Measurements from ENCODE around the gene TIMP2. TPM values are rescaled to one million over a fixed set of nuclear protein-coding genes. Genes with fewer than 3 reads are reported as not detected.
A peak's percentile ranks its signal among the peaks of the same experiment; 100 is the strongest.

TIMP2 gene
- total RNA-seq, 1 experiment from 2014 or later: 62.4 TPM

DNA sequence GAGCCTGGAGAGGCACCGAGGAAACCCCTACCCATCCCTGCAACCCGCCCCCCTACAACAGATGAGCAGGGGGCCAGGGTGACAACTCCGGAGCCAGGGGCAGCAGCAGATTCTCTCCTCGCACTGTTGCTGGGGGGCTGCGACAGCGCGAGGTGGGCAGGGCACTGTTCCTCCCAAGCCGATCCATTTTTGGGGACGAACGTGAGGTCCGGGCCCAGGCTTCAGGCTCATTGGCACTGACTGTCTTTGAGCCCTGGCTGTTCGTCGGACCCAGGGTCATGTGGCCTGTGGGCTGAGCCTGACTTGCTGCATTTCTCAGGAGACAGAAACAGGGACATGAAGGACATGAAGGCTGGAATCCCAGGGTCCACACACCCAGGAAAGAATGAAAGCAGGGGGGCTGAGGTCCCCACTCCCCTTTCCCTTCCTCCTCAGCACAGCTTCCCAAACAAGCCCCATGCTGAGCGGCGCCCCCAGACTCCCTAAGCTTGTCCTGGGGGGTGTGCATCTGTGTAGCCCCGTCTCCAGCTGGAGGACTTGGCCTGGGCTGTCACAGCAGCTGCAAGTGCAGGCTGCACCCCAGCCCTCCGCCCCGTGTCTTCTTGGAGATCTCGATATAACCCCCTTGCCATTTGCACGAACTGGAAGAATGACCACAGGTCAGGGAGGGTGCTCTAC, 40.9 kb downstream of the TIMP2 start:
- H3K4me1 ChIP-seq (ENCODE audit: control insufficient read depth, insufficient read depth, low read length): peaks cover 20% of the 10 kb centered on the region
- TF ChIP-seq, protein P1, sequence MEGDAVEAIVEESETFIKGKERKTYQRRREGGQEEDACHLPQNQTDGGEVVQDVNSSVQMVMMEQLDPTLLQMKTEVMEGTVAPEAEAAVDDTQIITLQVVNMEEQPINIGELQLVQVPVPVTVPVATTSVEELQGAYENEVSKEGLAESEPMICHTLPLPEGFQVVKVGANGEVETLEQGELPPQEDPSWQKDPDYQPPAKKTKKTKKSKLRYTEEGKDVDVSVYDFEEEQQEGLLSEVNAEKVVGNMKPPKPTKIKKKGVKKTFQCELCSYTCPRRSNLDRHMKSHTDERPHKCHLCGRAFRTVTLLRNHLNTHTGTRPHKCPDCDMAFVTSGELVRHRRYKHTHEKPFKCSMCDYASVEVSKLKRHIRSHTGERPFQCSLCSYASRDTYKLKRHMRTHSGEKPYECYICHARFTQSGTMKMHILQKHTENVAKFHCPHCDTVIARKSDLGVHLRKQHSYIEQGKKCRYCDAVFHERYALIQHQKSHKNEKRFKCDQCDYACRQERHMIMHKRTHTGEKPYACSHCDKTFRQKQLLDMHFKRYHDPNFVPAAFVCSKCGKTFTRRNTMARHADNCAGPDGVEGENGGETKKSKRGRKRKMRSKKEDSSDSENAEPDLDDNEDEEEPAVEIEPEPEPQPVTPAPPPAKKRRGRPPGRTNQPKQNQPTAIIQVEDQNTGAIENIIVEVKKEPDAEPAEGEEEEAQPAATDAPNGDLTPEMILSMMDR (IDR thresholded peaks at IDR 0.05): no peak
- ATAC-seq: peak; percentile 43; the same call in 1 of the 2 replicates
- no peaks in the 10 kb centered on the region for H3K36me3 ChIP-seq (ENCODE audit: control insufficient read depth, insufficient read depth, low read length)
- in situ Hi-C loops (cut with HindIII; ENCODE audit: low pct_unique_long_range_greater_than_20kb, low sequenced_read_pairs): no loop called here
- DNase-seq (ENCODE audit: low read depth, low spot score): no peak
- H3K9me3 ChIP-seq (ENCODE audit: control insufficient read depth, insufficient read depth, low read depth, low read length): no peaks in the 10 kb centered on the region
- intact Hi-C loops (cut with micrococcal nuclease; ENCODE audit: unreplicated experiment): no loop called here
- POLR2A ChIA-PET: no interaction called here
- peak overlapping the region; percentile 80; the same call in 1 of the 2 replicates for H3K27ac ChIP-seq (ENCODE audit: low read length)
- no peaks in the 10 kb centered on the region for H3K27me3 ChIP-seq (ENCODE audit: control insufficient read depth, insufficient read depth, low read length)
- H3K4me3 ChIP-seq (ENCODE audit: low read depth in 2 of 2, low read length in 2 of 2): peak overlapping the region in 1 of 2 experiments; percentile 35; a peak in 2 of 4 replicates
- CTCF ChIA-PET: interaction anchor here (0.8 kb wide), 1 partner anchor 18 kb away, joined by 5 read pairs; no protein-coding TSS in a partner anchor
- no TSS peak for BruUV-seq (replicated peaks)

DNA sequence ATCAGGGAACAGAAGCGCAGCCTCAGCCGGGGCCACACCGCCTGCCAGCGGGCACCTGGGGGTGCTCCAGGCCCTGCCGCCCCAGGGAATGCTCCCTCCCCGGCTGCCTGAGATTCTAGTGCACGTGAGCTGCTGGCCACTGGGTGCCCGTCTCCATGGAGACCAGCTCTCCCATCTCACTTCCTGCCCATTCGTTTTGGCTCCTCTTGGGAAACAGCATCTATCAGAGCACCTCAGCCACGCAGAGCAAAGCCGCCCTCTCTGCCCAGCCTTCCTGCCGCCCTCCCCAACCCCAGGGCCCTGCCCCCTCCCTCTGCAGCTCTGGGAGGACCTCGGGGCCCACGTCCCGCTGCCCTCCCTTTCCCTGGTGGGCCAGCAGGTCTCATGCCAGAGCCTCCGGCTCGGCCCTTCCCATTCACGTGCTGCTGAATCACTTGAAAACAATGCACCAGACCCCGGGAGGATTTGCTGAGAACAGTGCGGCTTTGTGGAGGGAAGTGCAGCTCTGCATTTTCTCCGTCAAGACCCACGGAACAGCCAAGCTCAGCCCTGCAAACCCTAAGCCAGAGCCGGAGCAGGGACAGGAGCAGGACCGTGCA, 41.6 kb downstream of the TIMP2 start:
- TF ChIP-seq POLR2AphosphoS5 (IDR thresholded peaks at IDR 0.05; ENCODE audit: low read depth, low read length) (no peak), SIN3A (IDR thresholded peaks at IDR 0.05; ENCODE audit: borderline replicate concordance, insufficient read depth, low read depth, low read length) (no peak), TCF7L2 (IDR thresholded peaks at IDR 0.05; ENCODE audit: low read depth, low read length) (no peak)
- TF ChIP-seq, protein P1 (IDR thresholded peaks at IDR 0.05): no peak
- TF ChIP-seq, protein P2, sequence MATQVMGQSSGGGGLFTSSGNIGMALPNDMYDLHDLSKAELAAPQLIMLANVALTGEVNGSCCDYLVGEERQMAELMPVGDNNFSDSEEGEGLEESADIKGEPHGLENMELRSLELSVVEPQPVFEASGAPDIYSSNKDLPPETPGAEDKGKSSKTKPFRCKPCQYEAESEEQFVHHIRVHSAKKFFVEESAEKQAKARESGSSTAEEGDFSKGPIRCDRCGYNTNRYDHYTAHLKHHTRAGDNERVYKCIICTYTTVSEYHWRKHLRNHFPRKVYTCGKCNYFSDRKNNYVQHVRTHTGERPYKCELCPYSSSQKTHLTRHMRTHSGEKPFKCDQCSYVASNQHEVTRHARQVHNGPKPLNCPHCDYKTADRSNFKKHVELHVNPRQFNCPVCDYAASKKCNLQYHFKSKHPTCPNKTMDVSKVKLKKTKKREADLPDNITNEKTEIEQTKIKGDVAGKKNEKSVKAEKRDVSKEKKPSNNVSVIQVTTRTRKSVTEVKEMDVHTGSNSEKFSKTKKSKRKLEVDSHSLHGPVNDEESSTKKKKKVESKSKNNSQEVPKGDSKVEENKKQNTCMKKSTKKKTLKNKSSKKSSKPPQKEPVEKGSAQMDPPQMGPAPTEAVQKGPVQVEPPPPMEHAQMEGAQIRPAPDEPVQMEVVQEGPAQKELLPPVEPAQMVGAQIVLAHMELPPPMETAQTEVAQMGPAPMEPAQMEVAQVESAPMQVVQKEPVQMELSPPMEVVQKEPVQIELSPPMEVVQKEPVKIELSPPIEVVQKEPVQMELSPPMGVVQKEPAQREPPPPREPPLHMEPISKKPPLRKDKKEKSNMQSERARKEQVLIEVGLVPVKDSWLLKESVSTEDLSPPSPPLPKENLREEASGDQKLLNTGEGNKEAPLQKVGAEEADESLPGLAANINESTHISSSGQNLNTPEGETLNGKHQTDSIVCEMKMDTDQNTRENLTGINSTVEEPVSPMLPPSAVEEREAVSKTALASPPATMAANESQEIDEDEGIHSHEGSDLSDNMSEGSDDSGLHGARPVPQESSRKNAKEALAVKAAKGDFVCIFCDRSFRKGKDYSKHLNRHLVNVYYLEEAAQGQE (IDR thresholded peaks at IDR 0.05; ENCODE audit: insufficient read depth in 1 of 2, low read depth in 2 of 2, low read length in 1 of 2): no peak
- no peaks in the 10 kb centered on the region for H3K36me3 ChIP-seq (ENCODE audit: control insufficient read depth, insufficient read depth, low read length)
- intact Hi-C loops (cut with micrococcal nuclease; ENCODE audit: unreplicated experiment): no loop called here
- peak; percentile 72 for ATAC-seq
- POLR2A ChIA-PET: no interaction called here
- H3K4me3 ChIP-seq (ENCODE audit: low read depth in 2 of 2, low read length in 2 of 2): peak overlapping the region in 1 of 2 experiments; percentile 35; a peak in 2 of 4 replicates
- no peaks in the 10 kb centered on the region for H3K9me3 ChIP-seq (ENCODE audit: control insufficient read depth, insufficient read depth, low read depth, low read length)
- CTCF ChIA-PET: interaction anchor here (0.8 kb wide), 1 partner anchor 18 kb away, joined by 5 read pairs; no protein-coding TSS in a partner anchor
- H3K27ac ChIP-seq (ENCODE audit: low read length): peak overlapping the region; percentile 80; the same call in 1 of the 2 replicates
- DNase-seq (ENCODE audit: low read depth, low spot score): peak; percentile 25
- no TSS peak for BruUV-seq (replicated peaks)
- H3K27me3 ChIP-seq (ENCODE audit: control insufficient read depth, insufficient read depth, low read length): no peaks in the 10 kb centered on the region
- in situ Hi-C loops (cut with HindIII; ENCODE audit: low pct_unique_long_range_greater_than_20kb, low sequenced_read_pairs): no loop called here
- peaks cover 20% of the 10 kb centered on the region for H3K4me1 ChIP-seq (ENCODE audit: control insufficient read depth, insufficient read depth, low read length)
